Activated CD4-positive, CD25-positive, alpha-beta regulatory T cell treated with anti-CD3 and anti-CD28 coated beads, Interleukin-2, amount 50 U/mL, for 16 hours (primary cell): ENCODE results near the gene PAF1.

Experiments
- DNase-seq: peaks from one replicate; pipeline ENCODE4 v3.0.0-alpha.2; 2020; ENCODE audit warnings: low read depth, low spot score

The PAF1 gene

GRCh38 chr19:39405958-39406655, 15.2 kb upstream of the PAF1 start:
- DNase-seq: peak; percentile 75

GRCh38 chr19:39405261-39405957, 14.5 kb upstream of the PAF1 start:
- no peak for DNase-seq

GRCh38 chr19:39403331-39404312, 12.7 kb upstream of the PAF1 start:
- DNase-seq: peak; percentile 95

- DNase-seq: peak; percentile 73
These were observed 11.7 kb upstream of the PAF1 start for GRCh38 chr19:39402346-39403300.

GRCh38 chr19:39401549-39402345, 10.8 kb upstream of the PAF1 start:
- DNase-seq: peak; percentile 65

GRCh38 chr19:39401070-39401548, 10.2 kb upstream of the PAF1 start:
- DNase-seq: no peak

- DNase-seq: no peak
These were observed 9.2 kb upstream of the PAF1 start for GRCh38 chr19:39400061-39400460.

- no peak for DNase-seq
These were observed 8.8 kb upstream of the PAF1 start for GRCh38 chr19:39399668-39400050.

GRCh38 chr19:39398297-39398864, 7.5 kb upstream of the PAF1 start:
- no peak for DNase-seq

GRCh38 chr19:39397360-39398296, 6.7 kb upstream of the PAF1 start:
- DNase-seq: peak; percentile 87

GRCh38 chr19:39390451-39390750, 505 bp downstream of the PAF1 start:
- no peak for DNase-seq

GRCh38 chr19:39389631-39390414, 1.1 kb downstream of the PAF1 start:
- no peak for DNase-seq

- no peak for DNase-seq
These were observed 2.2 kb downstream of the PAF1 start for GRCh38 chr19:39388657-39389056.

GRCh38 chr19:39386557-39386956, 4.3 kb downstream of the PAF1 start:
- no peak for DNase-seq

- DNase-seq: no peak
These were observed 5.1 kb downstream of the PAF1 start for GRCh38 chr19:39385629-39386411.

GRCh38 chr19:39384839-39385568, 5.9 kb downstream of the PAF1 start:
- DNase-seq: no peak
